Body of pancreas (tissue), 4 donors: ENCODE results near the gene FOXJ3.

Source experiments
- CTCF ChIP-seq, 7 experiments: fragments of 450-650 bp in 4 of 7; fragments of 200-600 bp in 3 of 7; sonication (generic) in 3 of 7; IDR thresholded peaks; one replicate each; pipeline ENCODE4 v1.5.1; 2016 to 2019; ENCODE audit warnings: antibody characterized with exemption in 7 of 7
- POLR2A ChIP-seq, 3 donors: fragments of 450-650 bp; IDR thresholded peaks; one replicate each; pipeline ENCODE4 v1.6.1; 2016; ENCODE audit warnings: antibody characterized with exemption in 3 of 3, mild to moderate bottlenecking in 2 of 3

DNA sequence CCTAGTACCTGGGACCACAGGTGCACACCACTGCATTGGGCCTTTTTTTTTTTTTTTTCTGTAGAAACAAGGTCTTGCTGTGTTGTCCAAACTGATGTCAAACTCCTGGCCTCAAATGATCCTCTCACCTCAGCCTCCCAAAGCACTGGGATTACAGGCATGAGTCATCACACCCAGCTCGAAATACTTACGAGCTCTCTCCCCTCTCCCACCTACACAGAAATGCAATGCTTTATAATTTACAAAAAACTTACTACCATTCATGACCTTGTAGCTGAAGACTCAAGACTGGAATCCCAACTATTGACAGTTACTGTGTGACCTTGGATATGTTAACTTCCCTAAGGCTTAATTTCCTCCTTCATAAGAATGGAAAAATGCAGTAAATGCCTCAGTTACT lies 18.7 kb downstream of the FOXJ3 start:
- TF ChIP-seq POLR2A (IDR thresholded peaks at IDR 0.05) (no peak), CTCF (IDR thresholded peaks at IDR 0.05) (no peak)
